Type B pancreatic cell (in vitro differentiated cells): ENCODE data around the gene FOXC2. TPM values are rescaled to one million over a fixed set of nuclear protein-coding genes. Genes with fewer than 3 reads are reported as not detected.

Experiments
- DNase-seq: peaks from one replicate; pipeline ENCODE4 v3.0.0; 2021; ENCODE audit warnings: mixed read lengths; ENCODE audit not compliant: unreplicated experiment; ENCODE audit errors: extremely low spot score
- H3K27ac Mint-ChIP-seq: 2 replicates; pipeline ENCODE4 v1.8.0; 2021; ENCODE audit warnings: mild to moderate bottlenecking, mixed read lengths
- H3K27me3 Mint-ChIP-seq: 2 replicates; pipeline ENCODE4 v1.8.0; 2021; ENCODE audit warnings: mixed read lengths
- H3K36me3 Mint-ChIP-seq: 2 replicates; pipeline ENCODE4 v1.8.0; 2021; ENCODE audit warnings: mixed read lengths
- H3K4me1 Mint-ChIP-seq: one replicate; pipeline ENCODE4 v1.8.0; 2021; ENCODE audit warnings: mixed read lengths; ENCODE audit not compliant: unreplicated experiment
- H3K4me3 Mint-ChIP-seq: 2 replicates; pipeline ENCODE4 v1.8.0; 2021; ENCODE audit warnings: mild to moderate bottlenecking, mixed read lengths
- H3K9me3 Mint-ChIP-seq: 2 replicates; pipeline ENCODE4 v1.8.0; 2021; ENCODE audit warnings: mixed read lengths
- CTCF ChIP-seq: fragments of 200-600 bp; sonication (generic); conservative IDR thresholded peaks from 2 replicates; pipeline ENCODE4 v1.5.0; 2021; ENCODE audit warnings: antibody characterized with exemption, mild to moderate bottlenecking
- total RNA-seq: library from RNA; stranded (reverse); gene quantifications from 2 replicates; pipeline ENCODE4 v1.2.1, GENCODE V29; 2021; ENCODE audit warnings: low replicate concordance

Gene FOXC2
- total RNA-seq, 1 donor from 2014 or later = 11.3 TPM

- Mint-ChIP-seq H3K4me3 (peak overlapping the region; percentile 94), H3K4me1 (peaks cover 29% of the 10 kb centered on the region), H3K36me3 (peaks cover 11% of the 10 kb centered on the region), H3K9me3 (no peaks in the 10 kb centered on the region), H3K27me3 (peaks cover 92% of the 10 kb centered on the region), H3K27ac (peak overlapping the region; percentile 97)
- no peak for TF ChIP-seq CTCF
- peak; percentile 68 for DNase-seq
Observed at GRCh38 chr16:86576591-86577313, 10.1 kb downstream of the FOXC2 start.

- peak; percentile 56 for DNase-seq
- Mint-ChIP-seq H3K4me3 (peak overlapping the region; percentile 94), H3K9me3 (no peaks in the 10 kb centered on the region), H3K27me3 (peaks cover 92% of the 10 kb centered on the region), H3K4me1 (peaks cover 29% of the 10 kb centered on the region), H3K27ac (peak overlapping the region; percentile 48), H3K36me3 (peaks cover 11% of the 10 kb centered on the region)
- TF ChIP-seq CTCF = no peak
Observed at GRCh38 chr16:86577314-86577971, 10.8 kb downstream of the FOXC2 start.

- Mint-ChIP-seq H3K4me1 (peaks cover 29% of the 10 kb centered on the region), H3K27me3 (peaks cover 90% of the 10 kb centered on the region), H3K9me3 (no peaks in the 10 kb centered on the region), H3K27ac (no peak within 1 kb of the TSS), H3K4me3 (peak within 1 kb of the TSS; percentile 94), H3K36me3 (peaks cover 11% of the 10 kb centered on the region)
- no peak for TF ChIP-seq CTCF
- DNase-seq = peak; percentile 55
Observed at GRCh38 chr16:86578061-86578599, 11.5 kb downstream of the FOXC2 start, which contains the start of gene FOXL1. TSS of gene FOXL1 (plus strand) at chr16:86578549. CDS start at chr16:86578724, 175 bp downstream.

GRCh38 chr16:86578611-86579267, 12.1 kb downstream of the FOXC2 start:
- Mint-ChIP-seq H3K4me3 (peak overlapping the region; percentile 83), H3K9me3 (no peaks in the 10 kb centered on the region), H3K27ac (no peak overlapping the region), H3K36me3 (peaks cover 11% of the 10 kb centered on the region), H3K4me1 (peaks cover 29% of the 10 kb centered on the region), H3K27me3 (peaks cover 90% of the 10 kb centered on the region)
- TF ChIP-seq CTCF = no peak
- DNase-seq = peak; percentile 71

GRCh38 chr16:86579268-86580062, 12.8 kb downstream of the FOXC2 start:
- no peak for TF ChIP-seq CTCF
- H3K4me3 Mint-ChIP-seq = peak overlapping the region; percentile 86
- DNase-seq = peak; percentile 70
- peaks cover 26% of the 10 kb centered on the region for H3K4me1 Mint-ChIP-seq
- no peak overlapping the region for H3K27ac Mint-ChIP-seq
- peaks cover 11% of the 10 kb centered on the region for H3K36me3 Mint-ChIP-seq
- H3K27me3 Mint-ChIP-seq = peaks cover 86% of the 10 kb centered on the region
- no peaks in the 10 kb centered on the region for H3K9me3 Mint-ChIP-seq
